Liver (tissue), 9 donors: Measurements from ENCODE around the gene PYGO2. TPM values are rescaled to one million over a fixed set of nuclear protein-coding genes. Genes with fewer than 3 reads are reported as not detected.
A peak's percentile ranks its signal among the peaks of the same experiment; 100 is the strongest.

ENCODE experiments used
- DNase-seq: peaks from one replicate; pipeline ENCODE4 v3.0.0-alpha.2; 2017; ENCODE audit warnings: low spot score
- H3K27ac ChIP-seq, 2 donors: one replicate each; pipeline ENCODE4 v1.7.0; 2013; ENCODE audit warnings: inconsistent platforms in 2 of 2, low read length in 2 of 2, control low read depth in 1 of 2, low read depth in 1 of 2, mild to moderate bottlenecking in 1 of 2
- H3K27me3 ChIP-seq, 4 donors: one replicate each; pipeline versions ENCODE4 v1.6.1 to v1.7.0; 2013; ENCODE audit warnings: low read length in 3 of 4, inconsistent platforms in 1 of 4, mild to moderate bottlenecking in 1 of 4, moderate library complexity in 1 of 4; ENCODE audit not compliant: control insufficient read depth in 4 of 4, insufficient read depth in 4 of 4
- H3K36me3 ChIP-seq, 4 donors: one replicate each; pipeline versions ENCODE4 v1.6.1 to v1.7.0; 2013; ENCODE audit warnings: low read length in 3 of 4, mild to moderate bottlenecking in 3 of 4, low read depth in 1 of 4, moderate library complexity in 1 of 4; ENCODE audit not compliant: control insufficient read depth in 4 of 4, insufficient read depth in 3 of 4
- H3K4me1 ChIP-seq, 4 donors: one replicate each; pipeline versions ENCODE4 v1.6.1 to v1.7.0; 2013; ENCODE audit warnings: low read length in 3 of 4, mild to moderate bottlenecking in 3 of 4, moderate library complexity in 1 of 4; ENCODE audit not compliant: control insufficient read depth in 4 of 4, insufficient read depth in 4 of 4
- H3K4me3 ChIP-seq, 3 donors: one replicate each; pipeline versions ENCODE4 v1.6.1 to v1.7.0; 2013; ENCODE audit warnings: low read length in 3 of 3, control low read depth in 1 of 3, low read depth in 1 of 3, mild to moderate bottlenecking in 1 of 3
- H3K9ac ChIP-seq, 2 donors: one replicate each; pipeline ENCODE4 v1.7.0; 2013; ENCODE audit warnings: low read length in 2 of 2, mild to moderate bottlenecking in 2 of 2, moderate library complexity in 2 of 2, control low read depth in 1 of 2, low read depth in 1 of 2
- H3K9me3 ChIP-seq, 4 donors: one replicate each; pipeline versions ENCODE4 v1.6.1 to v1.7.0; 2013; ENCODE audit warnings: low read length in 3 of 4; ENCODE audit not compliant: control insufficient read depth in 4 of 4
- ATF3 ChIP-seq: IDR thresholded peaks from 2 replicates; pipeline ENCODE4 v1.6.1; 2016; ENCODE audit warnings: antibody characterized with exemption
- EGR1 ChIP-seq, 2 donors: IDR thresholded peaks; 2 replicates each; pipeline ENCODE4 v1.6.1; 2016 to 2018; ENCODE audit warnings: antibody characterized with exemption in 2 of 2, low read depth in 2 of 2
- FOXA1 ChIP-seq: IDR thresholded peaks from 2 replicates; pipeline ENCODE4 v1.6.1; 2016; ENCODE audit warnings: antibody characterized with exemption
- FOXA2 ChIP-seq: IDR thresholded peaks from 2 replicates; pipeline ENCODE4 v1.6.1; 2016; ENCODE audit warnings: antibody characterized with exemption
- GABPA ChIP-seq, 2 donors: IDR thresholded peaks in 1 of 2; conservative IDR thresholded peaks in 1 of 2; 2 replicates each; pipeline ENCODE4 v1.6.1; 2016; ENCODE audit warnings: antibody characterized with exemption in 2 of 2, mild to moderate bottlenecking in 1 of 2, moderate library complexity in 1 of 2
- HNF4A ChIP-seq, 2 donors: conservative IDR thresholded peaks; 2 replicates each; pipeline ENCODE4 v1.6.1; 2016; ENCODE audit warnings: antibody characterized with exemption in 2 of 2, mild to moderate bottlenecking in 2 of 2
- HNF4G ChIP-seq: IDR thresholded peaks from 2 replicates; pipeline ENCODE4 v1.6.1; 2016; ENCODE audit warnings: antibody characterized with exemption
- JUND ChIP-seq, 2 donors: IDR thresholded peaks; 2 replicates each; pipeline ENCODE4 v1.6.1; 2016; ENCODE audit warnings: antibody characterized with exemption in 2 of 2
- MAX ChIP-seq: IDR thresholded peaks from 2 replicates; pipeline ENCODE4 v1.6.1; 2016; ENCODE audit warnings: antibody characterized with exemption
- NR2F2 ChIP-seq: IDR thresholded peaks from 2 replicates; pipeline ENCODE4 v1.6.1; 2016; ENCODE audit warnings: antibody characterized with exemption
- REST ChIP-seq: IDR thresholded peaks from 2 replicates; pipeline ENCODE4 v1.6.1; 2016; ENCODE audit warnings: antibody characterized with exemption, mild to moderate bottlenecking
- RXRA ChIP-seq, 2 donors: IDR thresholded peaks; 2 replicates each; pipeline ENCODE4 v1.6.1; 2017 to 2018; ENCODE audit warnings: antibody characterized with exemption in 2 of 2, mild to moderate bottlenecking in 1 of 2
- SP1 ChIP-seq: IDR thresholded peaks from 2 replicates; pipeline ENCODE4 v1.6.1; 2018; ENCODE audit warnings: antibody characterized with exemption, mild to moderate bottlenecking
- TAF1 ChIP-seq: conservative IDR thresholded peaks from 2 replicates; pipeline ENCODE4 v1.6.1; 2016; ENCODE audit warnings: antibody characterized with exemption, mild to moderate bottlenecking
- YY1 ChIP-seq: IDR thresholded peaks from 2 replicates; pipeline ENCODE4 v1.6.1; 2016; ENCODE audit warnings: antibody characterized with exemption, mild to moderate bottlenecking
- ZBTB33 ChIP-seq: IDR thresholded peaks from 2 replicates; pipeline ENCODE4 v1.6.1; 2016; ENCODE audit warnings: antibody characterized with exemption
- WGBS: extraction: QIAGEN DNeasy Blood & Tissue Kit; methylation state at CpG from one replicate; pipeline ENCODE4 v1.1.7; 2013; 5-methylcytosine and 5-hydroxymethylcytosine counted together
- polyA plus RNA-seq, 2 donors: library from polyadenylated mRNA; stranded (reverse) in 1 of 2; unstranded in 1 of 2; fragments of 200-250 nt in 1 of 2; fragments of >200 nt in 1 of 2; fragmentation: Nextera tagmentation in 1 of 2; extraction: Ambion mirVana in 1 of 2; gene quantifications; one replicate each; pipeline versions ENCODE4 v1.2.1 to v1.2.3, GENCODE V29; 2013 to 2015
- total RNA-seq, 2 donors: library from RNA; depleted of rRNA; stranded (reverse); fragments of >200 nt; gene quantifications; one replicate each; pipeline ENCODE4 v1.2.3, GENCODE V29; 2014
- donor health status: healthy.
- donor health status: healthy.
- donor health status: healthy.
- donor health status: healthy.
- donor health status: healthy.

PYGO2 gene
- total and polyA plus RNA-seq, 4 donors, result 5.0 to 8.2 (median 7.0) TPM

GRCh38 chr1:154969860-154970452 lies 8.4 kb upstream of the PYGO2 start:
- WGBS, result 56% methylated on average over 22 of the region's 22 CpGs
- peaks cover 13 to 44% (median 26%) of the 10 kb centered on the region in 4 donors for H3K4me1 ChIP-seq
- peak overlapping the region in 1 of 2 donors; percentile 30 for H3K9ac ChIP-seq
- TF ChIP-seq FOXA2 (no peak), YY1 (no peak), RXRA (IDR thresholded peaks at IDR 0.05) (no peak), SP1 (no peak), FOXA1 (no peak), MAX (no peak), ZBTB33 (no peak)
- H3K4me3 ChIP-seq, result peak overlapping the region in 1 of 3 donors; percentile 37
- DNase-seq, result no peak
- H3K9me3 ChIP-seq, result no peaks in the 10 kb centered on the region
- H3K27ac ChIP-seq, result peak overlapping the region; percentile 89 to 99
- peaks cover 7 to 33% (median 27%) of the 10 kb centered on the region in 4 donors for H3K36me3 ChIP-seq
- H3K27me3 ChIP-seq, result no peaks in the 10 kb centered on the region

GRCh38 chr1:154969246-154969645 lies 7.7 kb upstream of the PYGO2 start:
- WGBS, result 73% methylated on average over 5 of the region's 5 CpGs
- Histone ChIP-seq H3K27ac (peak overlapping the region; percentile 89 to 99), H3K36me3 (peaks cover 7 to 38% (median 30%) of the 10 kb centered on the region in 4 donors), H3K27me3 (no peaks in the 10 kb centered on the region), H3K4me3 (peak overlapping the region in 1 of 3 donors; percentile 37), H3K4me1 (peaks cover 13 to 44% (median 26%) of the 10 kb centered on the region in 4 donors), H3K9ac (no peak overlapping the region), H3K9me3 (no peaks in the 10 kb centered on the region)
- no peak for DNase-seq
- TF ChIP-seq YY1 (no peak), FOXA1 (no peak), NR2F2 (no peak), GABPA (IDR thresholded peaks at IDR 0.05 in 1 of 2, conservative IDR thresholded peaks at IDR 0.05 in 1 of 2) (no peak), SP1 (no peak), HNF4A (conservative IDR thresholded peaks at IDR 0.05) (no peak), HNF4G (no peak), EGR1 (IDR thresholded peaks at IDR 0.05; ENCODE audit: low read depth in 2 of 2) (no peak), MAX (no peak), FOXA2 (no peak), JUND (IDR thresholded peaks at IDR 0.05) (no peak), TAF1 (no peak), REST (no peak), ZBTB33 (no peak), ATF3 (no peak), RXRA (IDR thresholded peaks at IDR 0.05) (no peak)
